ENCODE data around the gene ROCK2. TPM values are rescaled to one million over a fixed set of nuclear protein-coding genes. Genes with fewer than 3 reads are reported as not detected.

The ROCK2 gene
- polyA plus RNA-seq, 1 of the 3 experiments (the other 2 are of a cell fraction), result 4.2 TPM

- no peaks in the 10 kb centered on the region for H3F3A ChIP-seq (replicated peaks; ENCODE audit: insufficient read depth)
- no peak overlapping the region for H3K9ac ChIP-seq
- no peak for DNase-seq
- TF ChIP-seq SMC3 (IDR thresholded peaks at IDR 0.05; ENCODE audit: low read depth, low read length), result no peak
- no peak for TF ChIP-seq POLR2AphosphoS5 (IDR thresholded peaks at IDR 0.05; ENCODE audit: low read depth, low read length)
- TF ChIP-seq CHD2 (IDR thresholded peaks at IDR 0.05; ENCODE audit: low read length, partially characterized antibody), result no peak
- no peak for TF ChIP-seq RFX5 (IDR thresholded peaks at IDR 0.05; ENCODE audit: low read length)
- no peak for TF ChIP-seq EZH2phosphoT487 (IDR thresholded peaks at IDR 0.05; ENCODE audit: borderline replicate concordance, low read depth)
- TF ChIP-seq JUND (IDR thresholded peaks at IDR 0.05), result no peak
- TF ChIP-seq YY1 (IDR thresholded peaks at IDR 0.05; ENCODE audit: low read depth), result no peak
- no peak for TF ChIP-seq FOSL2 (IDR thresholded peaks at IDR 0.05; ENCODE audit: borderline replicate concordance, low read depth)
- TF ChIP-seq MXI1 (IDR thresholded peaks at IDR 0.05; ENCODE audit: low read depth, low read length), result no peak
- TF ChIP-seq, protein P1, sequence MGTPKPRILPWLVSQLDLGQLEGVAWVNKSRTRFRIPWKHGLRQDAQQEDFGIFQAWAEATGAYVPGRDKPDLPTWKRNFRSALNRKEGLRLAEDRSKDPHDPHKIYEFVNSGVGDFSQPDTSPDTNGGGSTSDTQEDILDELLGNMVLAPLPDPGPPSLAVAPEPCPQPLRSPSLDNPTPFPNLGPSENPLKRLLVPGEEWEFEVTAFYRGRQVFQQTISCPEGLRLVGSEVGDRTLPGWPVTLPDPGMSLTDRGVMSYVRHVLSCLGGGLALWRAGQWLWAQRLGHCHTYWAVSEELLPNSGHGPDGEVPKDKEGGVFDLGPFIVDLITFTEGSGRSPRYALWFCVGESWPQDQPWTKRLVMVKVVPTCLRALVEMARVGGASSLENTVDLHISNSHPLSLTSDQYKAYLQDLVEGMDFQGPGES (IDR thresholded peaks at IDR 0.05; ENCODE audit: low read depth, low read length), result no peak
- WGBS (ENCODE audit: low lambda C conversion rate), result 88% methylated on average over 13 of the region's 13 CpGs
- no peak overlapping the region for H2AFZ ChIP-seq (ENCODE audit: low read depth)
- H3K4me3 ChIP-seq (ENCODE audit: low read depth in 2 of 2, low read length in 1 of 2), result no peak overlapping the region
- H4K20me1 ChIP-seq (ENCODE audit: insufficient read depth), result no peaks in the 10 kb centered on the region
- H3K79me2 ChIP-seq (ENCODE audit: insufficient read depth), result peaks cover 14% of the 10 kb centered on the region; the same call in 1 of the 2 replicates
- POLR2A ChIA-PET, result no interaction called here
- H3K27ac ChIP-seq (ENCODE audit: low read depth in 2 of 2, low read length in 1 of 2), result no peak overlapping the region
- no peaks in the 10 kb centered on the region for H3K27me3 ChIP-seq (ENCODE audit: insufficient read depth)
- peaks cover 3 to 4% of the 10 kb centered on the region in 2 experiments for H3K36me3 ChIP-seq (replicated peaks in 1 of 2; ENCODE audit: control insufficient read depth in 1 of 2, insufficient read depth in 2 of 2, low read length in 1 of 2)
- peaks cover 0 to 29% of the 10 kb centered on the region in 2 experiments; a peak in 1 of 4 replicates for H3K4me1 ChIP-seq (ENCODE audit: control insufficient read depth in 1 of 2, insufficient read depth in 2 of 2, low read depth in 1 of 2, low read length in 1 of 2)
- H3K4me2 ChIP-seq, result no peak overlapping the region
- no peaks in the 10 kb centered on the region for H3K9me3 ChIP-seq
- CTCF ChIA-PET, result interaction anchor here (2.3 to 5.6 kb wide), 2 partner anchors 28 to 74 kb away, joined by 11 to 41 read pairs; a partner anchor contains a TSS
- H3K9me2 ChIP-seq, result no peaks in the 10 kb centered on the region
Observed at GRCh38 chr2:11160256-11160655, 184.2 kb downstream of the ROCK2 start.

DNA sequence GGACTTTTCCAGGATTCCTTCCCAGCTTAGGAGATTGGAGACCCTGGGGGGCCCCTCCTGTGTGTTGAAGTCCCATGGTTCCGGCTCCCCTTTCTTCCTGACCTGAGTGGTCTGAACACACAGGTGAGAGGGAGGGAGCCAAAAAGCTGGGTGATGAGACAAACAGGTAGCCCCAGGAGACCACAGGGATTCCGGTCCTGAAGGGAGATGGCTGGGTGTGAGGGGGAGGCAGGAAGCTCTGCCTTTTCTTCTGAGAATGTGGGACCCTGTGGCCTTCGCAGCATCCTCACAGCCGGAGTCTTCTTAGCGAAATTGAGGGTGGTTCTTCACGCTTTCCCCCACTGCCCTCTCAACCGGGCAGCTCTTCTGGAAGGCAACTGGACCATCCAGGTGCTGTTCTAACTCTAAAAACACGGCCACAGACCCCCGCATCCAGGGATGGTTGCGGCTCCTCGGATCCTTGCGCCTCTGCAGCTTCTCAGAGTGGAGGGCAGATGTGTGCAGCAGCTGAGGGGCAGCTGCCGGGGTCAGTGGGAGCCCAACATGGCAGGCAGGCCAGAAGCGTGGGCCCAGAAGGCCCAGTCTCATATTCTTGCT lies 184.8 kb downstream of the ROCK2 start:
- peaks cover under 1% of the 10 kb centered on the region for H3F3A ChIP-seq (replicated peaks; ENCODE audit: insufficient read depth)
- H4K20me1 ChIP-seq (ENCODE audit: insufficient read depth), result no peaks in the 10 kb centered on the region
- no peak for TF ChIP-seq MXI1 (IDR thresholded peaks at IDR 0.05; ENCODE audit: low read depth, low read length)
- TF ChIP-seq FOSL2 (IDR thresholded peaks at IDR 0.05; ENCODE audit: borderline replicate concordance, low read depth), result no peak
- no peak for TF ChIP-seq YY1 (IDR thresholded peaks at IDR 0.05; ENCODE audit: low read depth)
- no peak for TF ChIP-seq CHD2 (IDR thresholded peaks at IDR 0.05; ENCODE audit: low read length, partially characterized antibody)
- TF ChIP-seq SIN3A (IDR thresholded peaks at IDR 0.05; ENCODE audit: borderline replicate concordance, low read depth, low read length), result no peak
- TF ChIP-seq POLR2AphosphoS5 (IDR thresholded peaks at IDR 0.05; ENCODE audit: low read depth, low read length), result no peak
- TF ChIP-seq, protein P2, sequence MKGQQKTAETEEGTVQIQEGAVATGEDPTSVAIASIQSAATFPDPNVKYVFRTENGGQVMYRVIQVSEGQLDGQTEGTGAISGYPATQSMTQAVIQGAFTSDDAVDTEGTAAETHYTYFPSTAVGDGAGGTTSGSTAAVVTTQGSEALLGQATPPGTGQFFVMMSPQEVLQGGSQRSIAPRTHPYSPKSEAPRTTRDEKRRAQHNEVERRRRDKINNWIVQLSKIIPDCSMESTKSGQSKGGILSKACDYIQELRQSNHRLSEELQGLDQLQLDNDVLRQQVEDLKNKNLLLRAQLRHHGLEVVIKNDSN (IDR thresholded peaks at IDR 0.05; ENCODE audit: borderline replicate concordance, low read depth), result no peak
- no peak for TF ChIP-seq ELF1 (IDR thresholded peaks at IDR 0.05)
- no peaks in the 10 kb centered on the region for H3K9me3 ChIP-seq
- H3K9me2 ChIP-seq, result no peaks in the 10 kb centered on the region
- no peak overlapping the region for H3K9ac ChIP-seq
- DNase-seq, result no peak
- H2AFZ ChIP-seq (ENCODE audit: low read depth), result no peak overlapping the region
- H3K4me2 ChIP-seq, result no peak overlapping the region
- POLR2A ChIA-PET, result no interaction called here
- CTCF ChIA-PET, result interaction anchor here (0.7 to 5.6 kb wide), 3 partner anchors 27 to 327 kb away, joined by 3 to 41 read pairs (median 3); a partner anchor contains a TSS
- H3K36me3 ChIP-seq (replicated peaks in 1 of 2; ENCODE audit: control insufficient read depth in 1 of 2, insufficient read depth in 2 of 2, low read length in 1 of 2), result peaks cover 3 to 4% of the 10 kb centered on the region in 2 experiments
- H3K4me3 ChIP-seq (ENCODE audit: low read depth in 2 of 2, low read length in 1 of 2), result no peak overlapping the region
- peaks cover 0 to 30% of the 10 kb centered on the region in 2 experiments; a peak in 1 of 4 replicates for H3K4me1 ChIP-seq (ENCODE audit: control insufficient read depth in 1 of 2, insufficient read depth in 2 of 2, low read depth in 1 of 2, low read length in 1 of 2)
- peaks cover 14% of the 10 kb centered on the region; the same call in 1 of the 2 replicates for H3K79me2 ChIP-seq (ENCODE audit: insufficient read depth)
- no peak overlapping the region for H3K27ac ChIP-seq (ENCODE audit: low read depth in 2 of 2, low read length in 1 of 2)
- H3K27me3 ChIP-seq (ENCODE audit: insufficient read depth), result no peaks in the 10 kb centered on the region
- WGBS (ENCODE audit: low lambda C conversion rate), result 94% methylated on average over 11 of the region's 14 CpGs

Measured in SK-N-SH (cell line).